AG09319 (cell line): ENCODE data around the gene ADSS2.

Experiments
- DNase-seq: peaks from one replicate; pipeline ENCODE4 v3.0.0-alpha.2; 2010; ENCODE audit warnings: low read depth; ENCODE audit errors: extremely low read depth
- TF ChIP-seq, protein P1 (sequence below): IDR thresholded peaks from 2 replicates; pipeline ENCODE4 v1.5.1; 2011; ENCODE audit warnings: low read depth, mild to moderate bottlenecking, inconsistent platforms, low read length, moderate library complexity

The ADSS2 gene

DNA sequence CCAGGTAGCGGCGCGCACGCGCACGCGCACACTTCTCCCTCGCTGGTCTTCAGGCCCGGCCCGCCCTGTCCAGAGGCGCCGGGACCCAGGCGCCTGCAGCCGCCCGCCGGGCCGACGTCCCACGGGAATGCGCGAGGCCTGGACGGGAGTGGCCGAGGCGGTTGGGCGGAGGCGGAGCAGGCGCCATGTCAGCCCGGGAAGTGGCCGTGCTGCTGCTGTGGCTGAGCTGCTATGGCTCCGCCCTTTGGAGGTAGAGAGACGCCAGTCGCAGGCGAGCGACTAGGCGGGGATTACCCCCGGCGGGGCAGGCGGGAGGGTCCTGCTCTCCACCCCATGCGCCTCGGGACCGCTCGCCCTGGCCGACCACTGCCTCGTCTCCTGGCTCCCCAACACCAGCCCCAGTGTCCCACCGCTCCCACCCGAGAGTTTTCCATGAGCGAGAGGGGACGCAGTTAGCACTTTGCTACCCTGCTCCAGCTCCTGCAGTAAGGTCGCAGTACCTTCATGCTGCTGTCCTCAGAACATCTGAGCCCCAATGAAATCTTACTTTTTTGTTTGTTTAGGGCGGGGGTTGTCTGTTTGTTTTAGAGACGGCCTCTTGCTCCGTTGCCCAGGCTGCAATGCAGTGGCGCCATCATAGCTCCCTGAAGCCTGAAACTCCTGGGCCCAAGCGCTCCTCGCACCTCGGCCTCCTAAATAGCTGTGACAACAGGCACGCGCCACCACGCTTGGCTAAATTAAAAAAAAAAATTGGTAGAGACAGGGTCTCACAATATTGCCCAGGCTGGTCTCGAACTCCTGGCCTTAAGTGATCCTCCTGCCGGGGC lies 9.7 kb upstream of the ADSS2 start, which contains the start of gene CATSPERE:
Gene CATSPERE (plus strand): TSS at position 29 of the 827 bp plus-strand sequence. CDS start 157 bp downstream, at position 186.
- peak; percentile 43 for DNase-seq
- TF ChIP-seq, protein P1, sequence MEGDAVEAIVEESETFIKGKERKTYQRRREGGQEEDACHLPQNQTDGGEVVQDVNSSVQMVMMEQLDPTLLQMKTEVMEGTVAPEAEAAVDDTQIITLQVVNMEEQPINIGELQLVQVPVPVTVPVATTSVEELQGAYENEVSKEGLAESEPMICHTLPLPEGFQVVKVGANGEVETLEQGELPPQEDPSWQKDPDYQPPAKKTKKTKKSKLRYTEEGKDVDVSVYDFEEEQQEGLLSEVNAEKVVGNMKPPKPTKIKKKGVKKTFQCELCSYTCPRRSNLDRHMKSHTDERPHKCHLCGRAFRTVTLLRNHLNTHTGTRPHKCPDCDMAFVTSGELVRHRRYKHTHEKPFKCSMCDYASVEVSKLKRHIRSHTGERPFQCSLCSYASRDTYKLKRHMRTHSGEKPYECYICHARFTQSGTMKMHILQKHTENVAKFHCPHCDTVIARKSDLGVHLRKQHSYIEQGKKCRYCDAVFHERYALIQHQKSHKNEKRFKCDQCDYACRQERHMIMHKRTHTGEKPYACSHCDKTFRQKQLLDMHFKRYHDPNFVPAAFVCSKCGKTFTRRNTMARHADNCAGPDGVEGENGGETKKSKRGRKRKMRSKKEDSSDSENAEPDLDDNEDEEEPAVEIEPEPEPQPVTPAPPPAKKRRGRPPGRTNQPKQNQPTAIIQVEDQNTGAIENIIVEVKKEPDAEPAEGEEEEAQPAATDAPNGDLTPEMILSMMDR: no peak

DNA sequence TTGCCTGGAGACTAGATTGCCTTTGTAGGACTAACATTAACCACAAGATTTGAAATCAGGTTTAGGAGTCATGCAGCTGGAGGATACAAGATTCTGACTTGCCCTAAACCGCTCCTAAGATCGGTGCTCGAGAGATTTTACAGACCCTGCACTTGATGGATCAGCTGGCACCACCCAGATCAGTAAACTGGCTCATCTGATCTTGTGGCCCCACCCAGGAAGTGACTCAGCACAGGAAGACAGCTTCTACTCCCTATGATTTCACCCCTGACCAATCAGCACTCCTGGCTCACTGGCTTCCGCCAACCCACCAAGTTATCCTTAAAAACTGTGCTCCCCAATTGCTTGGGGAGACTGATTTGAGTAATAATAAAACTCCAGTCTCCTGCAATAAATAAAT lies 8.5 kb upstream of the ADSS2 start:
- no peak for DNase-seq
- TF ChIP-seq, protein P1: no peak

DNA sequence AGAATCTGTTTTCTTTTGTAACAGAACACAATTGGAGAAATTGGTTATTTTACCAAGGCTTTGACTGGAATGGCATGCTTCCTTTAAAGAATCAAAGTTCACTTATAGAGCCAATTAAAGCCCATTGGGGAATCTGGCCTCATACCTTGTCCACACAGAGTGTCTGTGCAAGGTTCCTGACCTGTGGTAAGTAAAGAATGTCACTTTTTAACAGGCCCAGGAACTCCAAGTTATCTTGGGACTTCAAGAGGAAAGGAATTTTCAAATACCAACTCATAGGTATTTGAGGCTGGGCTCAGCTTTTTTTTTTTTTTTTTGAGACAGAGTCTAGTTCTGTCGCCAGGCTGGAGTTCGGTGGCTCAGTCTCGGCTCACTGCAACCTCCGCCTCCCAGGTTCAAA lies 7.1 kb upstream of the ADSS2 start:
- TF ChIP-seq, protein P1: no peak

DNA sequence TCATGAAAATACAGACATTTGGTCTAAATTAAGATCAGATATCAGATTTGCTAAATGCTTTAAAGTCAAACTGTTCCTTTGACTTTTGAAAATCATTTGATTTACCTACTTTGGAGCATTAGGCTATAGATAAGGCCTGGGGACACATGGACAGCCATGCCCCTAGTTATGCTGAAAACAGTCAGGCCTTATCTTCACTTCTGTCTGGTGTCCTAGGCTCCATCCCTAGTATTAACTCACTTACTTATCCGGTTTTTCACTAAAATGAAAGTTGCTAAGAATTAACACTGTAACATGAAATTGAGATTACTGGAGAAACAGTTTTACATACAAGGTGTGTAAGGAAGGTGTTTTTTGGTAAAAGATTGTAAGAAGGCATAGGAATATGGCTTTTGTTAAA lies 4.9 kb upstream of the ADSS2 start:
- TF ChIP-seq, protein P1: no peak
- DNase-seq: no peak

More for the DNA sequence above, 7.1 kb upstream of the ADSS2 start:
- DNase-seq: no peak

DNA sequence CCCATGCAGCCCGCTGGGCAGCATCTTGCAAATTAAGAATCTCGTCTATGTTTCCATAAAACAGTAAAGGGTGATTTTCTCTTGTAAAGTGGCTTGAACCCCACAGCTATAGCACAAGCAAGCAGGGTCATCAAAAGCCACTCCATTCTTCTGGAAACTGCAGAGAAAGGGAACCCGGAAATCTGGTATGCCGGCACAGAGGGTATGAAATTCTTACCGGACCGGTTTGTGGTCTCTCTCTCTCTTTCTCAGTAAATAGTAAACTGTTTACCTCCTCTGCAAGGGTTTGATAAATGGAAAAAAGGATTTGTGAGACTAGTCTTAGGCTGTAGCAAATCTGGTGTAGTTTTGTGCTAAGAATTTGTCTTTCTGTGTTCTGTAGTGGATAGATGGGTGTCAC lies 2.7 kb upstream of the ADSS2 start:
- TF ChIP-seq, protein P1: no peak

DNA sequence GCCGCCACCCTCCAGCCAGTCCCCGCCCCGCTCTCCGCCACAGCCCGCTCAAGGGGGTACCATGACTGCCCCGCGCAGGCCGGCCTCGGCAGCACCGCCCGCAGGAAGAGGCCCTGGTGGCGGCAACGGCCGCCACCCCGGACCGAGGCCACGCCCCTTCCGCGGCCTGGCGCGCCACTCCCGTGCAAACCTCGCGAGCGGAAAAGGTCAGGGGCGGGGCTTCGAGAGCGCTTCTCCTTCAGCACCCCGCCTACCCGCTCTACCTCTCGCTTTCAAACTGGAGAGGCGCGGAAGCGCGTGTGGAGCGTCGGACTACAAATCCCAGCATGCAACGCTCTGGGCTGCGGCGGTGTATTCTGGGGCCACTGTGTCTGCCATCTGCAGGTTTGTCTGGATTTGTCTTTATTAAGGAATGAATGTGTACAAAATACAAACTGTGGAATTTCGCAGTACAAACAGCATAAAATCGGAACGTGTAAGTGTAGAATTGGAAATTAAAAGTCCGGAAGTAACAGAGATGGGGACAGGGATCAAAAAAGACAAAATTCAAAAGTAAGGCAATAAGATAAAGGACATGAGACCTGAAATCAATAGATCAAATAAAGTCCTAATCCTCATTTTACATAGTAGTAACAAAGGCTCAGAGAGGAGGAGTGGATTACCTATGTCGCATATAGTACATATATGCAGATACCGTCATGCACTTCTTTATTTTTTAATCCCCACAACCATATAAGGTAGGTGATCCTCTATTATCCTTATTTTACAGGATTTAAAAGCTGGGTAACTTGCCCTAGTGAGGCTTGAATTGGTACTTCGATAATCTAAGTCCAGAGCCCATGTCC lies 464 bp upstream of the ADSS2 start:
- TF ChIP-seq, protein P1: peak; percentile 31
- peak; percentile 98 for DNase-seq

More for the DNA sequence above, 2.7 kb upstream of the ADSS2 start:
- DNase-seq: no peak
